GM12878 (cell line): ENCODE data around the gene ASIC2. TPM values are rescaled to one million over a fixed set of nuclear protein-coding genes. Genes with fewer than 3 reads are reported as not detected.

Experiments used
- ATAC-seq: fragments of 200-7000 bp; cut with Tn5 transposase; 3 replicates; pipeline ENCODE4 v1.9.1; 2020; ENCODE audit warnings: mild to moderate bottlenecking, moderate library complexity
- BruUV-seq: library from RNA; stranded (reverse); fragments of 400-500 nt; replicated peaks from 2 replicates; lab custom pipeline; 2021; lab: Mats Ljungman, UMichigan
- CTCF ChIA-PET: fragments of 300-600 bp; sonication (Branson Sonifier 250); formaldehyde crosslinking; extraction: SDS; loops from one replicate; lab custom pipeline; 2021; ENCODE audit warnings: inconsistent platforms; lab: Yijun Ruan, JAX
- POLR2A ChIA-PET: fragments of 350-600 bp; formaldehyde crosslinking; extraction: SDS; loops from one replicate; lab custom pipeline; 2021; ENCODE audit warnings: inconsistent platforms; lab: Charles Lee
- RAD21 ChIA-PET: fragments of 300-600 bp; sonication (Branson Sonifier 250); formaldehyde crosslinking; loops from one replicate; lab custom pipeline; 2023; ENCODE audit warnings: antibody characterized with exemption; ENCODE audit not compliant: unreplicated experiment; lab: Charles Lee
- SMC1A ChIA-PET: fragments of 300-600 bp; sonication (Branson Sonifier 250); formaldehyde crosslinking; loops from one replicate; lab custom pipeline; 2023; ENCODE audit not compliant: unreplicated experiment, uncharacterized antibody; lab: Charles Lee
- DNase-seq: peaks from one replicate; pipeline ENCODE4 v3.0.0-alpha.2; 2011; ENCODE audit warnings: low read depth, low spot score
- FAIRE-seq: peaks from 3 replicates; lab custom pipeline; 2011; peaks lifted over from hg19 to GRCh38; lab: Jason Lieb, UNC
- H2AFZ ChIP-seq: 2 replicates; pipeline ENCODE4 v1.6.0; 2011; ENCODE audit warnings: low read depth, low read length, control low read depth; ENCODE audit not compliant: control insufficient read depth
- H3K27ac ChIP-seq: 2 replicates; pipeline ENCODE4 v1.5.1; 2011; ENCODE audit warnings: control low read depth; ENCODE audit not compliant: control insufficient read depth, insufficient read depth
- H3K27me3 ChIP-seq, 2 experiments: replicated peaks in 1 of 2; 2 replicates each; pipeline versions ENCODE4 v1.6.0 to v1.6.1; 2011; ENCODE audit warnings: low read length in 1 of 2; ENCODE audit not compliant: control insufficient read depth in 2 of 2, insufficient read depth in 2 of 2
- H3K36me3 ChIP-seq, 2 experiments: 2 replicates each; pipeline ENCODE4 v1.5.1; 2011; ENCODE audit warnings: low read length in 1 of 2; ENCODE audit not compliant: control insufficient read depth in 2 of 2, insufficient read depth in 2 of 2
- H3K4me1 ChIP-seq: 2 replicates; pipeline ENCODE4 v1.6.1; 2011; ENCODE audit warnings: mild to moderate bottlenecking, low read length, moderate library complexity, mixed read lengths; ENCODE audit not compliant: control insufficient read depth, insufficient read depth
- H3K4me2 ChIP-seq: 2 replicates; pipeline ENCODE4 v1.6.0; 2011; ENCODE audit warnings: control low read depth; ENCODE audit not compliant: control insufficient read depth, insufficient read depth
- H3K4me3 ChIP-seq: fragments of 200-600 bp; sonication (generic); 2 replicates; pipeline ENCODE4 v1.5.1; 2016
- H3K79me2 ChIP-seq: 2 replicates; pipeline ENCODE4 v1.6.0; 2011; ENCODE audit warnings: low read length; ENCODE audit not compliant: control insufficient read depth, insufficient read depth
- H3K9ac ChIP-seq: 2 replicates; pipeline ENCODE4 v1.8.0; 2011; ENCODE audit warnings: low read length, control low read depth, mixed read lengths; ENCODE audit not compliant: control insufficient read depth, insufficient read depth
- H3K9me3 ChIP-seq: replicated peaks from 3 replicates; pipeline ENCODE4 v1.5.1; 2011; ENCODE audit warnings: mild to moderate bottlenecking, low read length; ENCODE audit not compliant: control insufficient read depth, insufficient read depth
- H4K20me1 ChIP-seq: 2 replicates; pipeline ENCODE4 v1.6.0; 2011; ENCODE audit not compliant: control insufficient read depth, insufficient read depth
- E2F8 ChIP-seq: fragments of 450-650 bp; IDR thresholded peaks from 2 replicates; pipeline ENCODE4 v1.6.1; 2018; ENCODE audit warnings: mild to moderate bottlenecking, low read depth, moderate library complexity; ENCODE audit not compliant: partially characterized antibody
- WGBS: methylation state at CpG from one replicate; pipeline ENCODE4 v1.1.6; 2016; ENCODE audit warnings: low lambda C conversion rate; ENCODE audit not compliant: insufficient replicate concordance, insufficient coverage; ENCODE audit errors: missing lambda C conversion rate; 5-methylcytosine and 5-hydroxymethylcytosine counted together
- in situ Hi-C: fragments of 300-500 bp; cut with MboI; formaldehyde crosslinking; loops from 9 replicates; pipeline ENCODE4 v1.14.3; 2018; ENCODE audit warnings: mixed read lengths
- intact Hi-C: fragments of 100-400 bp; cut with micrococcal nuclease; formaldehyde crosslinking; loops from one replicate; pipeline ENCODE4 v1.14.2; 2022; ENCODE audit not compliant: unreplicated experiment
- polyA plus RNA-seq, 11 experiments: library from polyadenylated mRNA; depleted of rRNA in 4 of 11; unstranded in 6 of 11; stranded (reverse) in 5 of 11; fragments of >200 nt; fragmentation: Nextera tagmentation in 4 of 11; fragmentation: Illumina TruSeq in 1 of 11; extraction: Ambion mirVana in 4 of 11; extraction: Trizol in 1 of 11; gene quantifications; 1 replicate in 1 of 11; 2 replicates in 10 of 11; pipeline versions ENCODE4 v1.2.1 to v1.2.3, GENCODE V29; 2011 to 2016; ENCODE audit warnings: inconsistent platforms in 2 of 11, missing spikeins in 2 of 11, low read depth in 1 of 11
- total RNA-seq, 4 experiments: library from RNA; depleted of rRNA in 3 of 4; stranded (reverse); fragments of >200 nt in 3 of 4; fragmentation: Illumina TruSeq in 1 of 4; extraction: Trizol in 1 of 4; gene quantifications; 2 replicates each; pipeline versions ENCODE4 v1.2.1 to v1.2.3, GENCODE V29; 2013 to 2021

Gene ASIC2
- total and polyA plus RNA-seq, 10 of the 15 experiments (the other 5 are each of a cell fraction or from before 2014, with no cell fraction given), result not detected

- Histone ChIP-seq H3K4me3 (no peak overlapping the region), H3K36me3 (no peaks in the 10 kb centered on the region), H3K4me1 (no peaks in the 10 kb centered on the region), H2AFZ (no peak overlapping the region), H3K27ac (no peak overlapping the region)
- no TSS peak for BruUV-seq
- SMC1A ChIA-PET, result no interaction called here
- TF ChIP-seq E2F8, result no peak
- TF ChIP-seq, all 136 proteins: peak for 0
- ChIA-PET POLR2A (no interaction called here), RAD21 (no interaction called here), CTCF (interaction anchor here (1.4 kb wide), 1 partner anchor 13 kb away, joined by 3 read pairs; no protein-coding TSS in a partner anchor)
- no peaks in the 10 kb centered on the region; a peak in 1 of 4 replicates for H3K27me3 ChIP-seq
- H4K20me1 ChIP-seq, result no peaks in the 10 kb centered on the region
- in situ Hi-C loops (no loop called here), intact Hi-C loops (no loop called here)
- no peaks in the 10 kb centered on the region for H3K9me3 ChIP-seq
- DNase-seq, result no peak
- H3K4me2 ChIP-seq, result no peak overlapping the region
- WGBS, result 45% methylated on average over 9 of the region's 9 CpGs
- no peak for ATAC-seq
- no peak overlapping the region for H3K9ac ChIP-seq
- no peak for FAIRE-seq
- H3K79me2 ChIP-seq, result no peaks in the 10 kb centered on the region
Measured at GRCh38 chr17:33192951-33193911, 99.9 kb downstream of the ASIC2 start.
